HepG2 (cell line): Measurements from ENCODE around the gene AP3D1. TPM values are rescaled to one million over a fixed set of nuclear protein-coding genes. Genes with fewer than 3 reads are reported as not detected.

Experiments
- BRCA1 ChIP-seq: sonication (generic); formaldehyde crosslinking; IDR thresholded peaks from 2 replicates; pipeline ENCODE4 v1.4.0; 2020; ENCODE audit warnings: missing genetic modification reagents
- CENPBD1 ChIP-seq: sonication (generic); formaldehyde crosslinking; IDR thresholded peaks from 2 replicates; pipeline ENCODE4 v1.8.0; 2022; ENCODE audit warnings: missing genetic modification reagents, low read depth, mild to moderate bottlenecking, borderline replicate concordance
- ESRRA ChIP-seq: sonication (generic); formaldehyde crosslinking; IDR thresholded peaks from 2 replicates; pipeline ENCODE4 v1.5.1; 2020; ENCODE audit warnings: mild to moderate bottlenecking, low read depth, missing genetic modification reagents
- GMEB1 ChIP-seq: sonication (generic); formaldehyde crosslinking; IDR thresholded peaks from 2 replicates; pipeline ENCODE4 v1.5.1; 2020; ENCODE audit warnings: missing genetic modification reagents, mild to moderate bottlenecking, borderline replicate concordance
- HBP1 ChIP-seq: IDR thresholded peaks from 2 replicates; pipeline ENCODE4 v1.6.1; 2016; ENCODE audit warnings: low read depth, control low read depth
- KLF11 ChIP-seq: IDR thresholded peaks from 2 replicates; pipeline ENCODE4 v1.6.1; 2016; ENCODE audit warnings: missing compliant biosample characterization
- MED13 ChIP-seq: sonication (generic); formaldehyde crosslinking; IDR thresholded peaks from 2 replicates; pipeline ENCODE4 v1.5.0; 2020; ENCODE audit warnings: missing genetic modification reagents
- MYNN ChIP-seq: sonication (generic); formaldehyde crosslinking; IDR thresholded peaks from 2 replicates; pipeline ENCODE4 v1.4.0; 2020; ENCODE audit warnings: mild to moderate bottlenecking, low read depth, missing genetic modification reagents
- NAIF1 ChIP-seq: sonication (generic); formaldehyde crosslinking; IDR thresholded peaks from 2 replicates; pipeline ENCODE4 v1.5.0; 2020; ENCODE audit warnings: mild to moderate bottlenecking, missing genetic modification reagents, borderline replicate concordance
- SMC3 ChIP-seq: IDR thresholded peaks from 2 replicates; pipeline ENCODE4 v1.6.1; 2011; ENCODE audit warnings: low read length, improper control_type of control experiment
- SOX13 ChIP-seq, 3 experiments: fragments of 450-650 bp in 1 of 3; sonication (generic) in 1 of 3; formaldehyde crosslinking in 1 of 3; IDR thresholded peaks in 2 of 3; conservative IDR thresholded peaks in 1 of 3; 2 replicates each; pipeline versions ENCODE4 v1.5.0 to v1.6.1; 2016 to 2020; ENCODE audit warnings: antibody characterized with exemption in 1 of 3, mild to moderate bottlenecking in 1 of 3, missing compliant biosample characterization in 1 of 3, missing genetic modification reagents in 1 of 3, moderate library complexity in 1 of 3
- SRSF1 ChIP-seq: fragments of 200-400 bp; formaldehyde crosslinking; optimal IDR thresholded peaks from 2 replicates; pipeline ENCODE3; 2017; ENCODE audit warnings: mild to moderate bottlenecking, low read depth, low read length, moderate library complexity
- TCF12 ChIP-seq, 2 experiments: fragments of 450-650 bp in 1 of 2; sonication (generic) in 1 of 2; formaldehyde crosslinking in 1 of 2; IDR thresholded peaks; 2 replicates each; pipeline versions ENCODE4 v1.6.1 to v1.8.0; 2017 to 2022; ENCODE audit warnings: antibody characterized with exemption in 1 of 2, mild to moderate bottlenecking in 1 of 2, missing genetic modification reagents in 1 of 2, moderate library complexity in 1 of 2
- TFDP1 ChIP-seq: IDR thresholded peaks from 2 replicates; pipeline ENCODE4 v1.6.1; 2016; ENCODE audit warnings: missing compliant biosample characterization, missing genetic modification reagents, borderline replicate concordance
- ZBTB4 ChIP-seq: sonication (generic); formaldehyde crosslinking; IDR thresholded peaks from 2 replicates; pipeline ENCODE4 v1.4.0; 2020; ENCODE audit warnings: missing genetic modification reagents, mild to moderate bottlenecking, borderline replicate concordance
- ZNF30 ChIP-seq: sonication (generic); formaldehyde crosslinking; IDR thresholded peaks from 2 replicates; pipeline ENCODE4 v1.5.0; 2020; ENCODE audit warnings: mild to moderate bottlenecking, missing genetic modification reagents
- ZNF414 ChIP-seq: sonication (generic); formaldehyde crosslinking; IDR thresholded peaks from 2 replicates; pipeline ENCODE4 v1.5.0; 2020; ENCODE audit warnings: missing genetic modification reagents
- ZNF776 ChIP-seq: sonication (generic); formaldehyde crosslinking; IDR thresholded peaks from 2 replicates; pipeline ENCODE4 v1.4.0; 2020; ENCODE audit warnings: mild to moderate bottlenecking, missing genetic modification reagents
- polyA plus RNA-seq, 8 experiments: library from polyadenylated mRNA; depleted of rRNA in 3 of 8; stranded (reverse) in 7 of 8; unstranded in 1 of 8; fragments of >200 nt; fragmentation: Illumina TruSeq in 4 of 8; extraction: Trizol in 4 of 8; gene quantifications; 2 replicates each; pipeline versions ENCODE4 v1.2.1 to v1.2.3, GENCODE V29; 2011 to 2016; ENCODE audit warnings: low read depth in 4 of 8, missing spikeins in 1 of 8, mixed read lengths in 1 of 8; ENCODE audit not compliant: insufficient read depth in 1 of 8
- total RNA-seq, 5 experiments: library from RNA; depleted of rRNA; stranded (reverse); fragments of >200 nt; fragmentation: Illumina TruSeq; extraction: Trizol; gene quantifications; 2 replicates each; pipeline ENCODE4 v1.2.3, GENCODE V29; 2016; ENCODE audit warnings: low read depth in 1 of 5

The AP3D1 gene
- total and polyA plus RNA-seq, 2 of the 13 experiments (the other 11 are each of a cell fraction or from before 2014, with no cell fraction given), result 68.0 to 82.6 TPM

- no peak for TF ChIP-seq ZBTB4 (CRISPR knock-in tag)
- no peak for TF ChIP-seq KLF11 (CRISPR knock-in tag)
- no peak for TF ChIP-seq NAIF1 (CRISPR knock-in tag)
- no peak for TF ChIP-seq SOX13 (IDR thresholded peaks at IDR 0.05)
- TF ChIP-seq SOX13 (CRISPR knock-in tag; conservative IDR thresholded peaks at IDR 0.05 in 1 of 2, IDR thresholded peaks at IDR 0.05 in 1 of 2), result 0 out of 4 replicates have a peak, but pooled peaks of 1 of the 2 experiments have one; percentile 13
- peak; percentile 25; the same call in 1 of the 2 replicates for TF ChIP-seq MED13
- no peak for TF ChIP-seq BRCA1 (CRISPR knock-in tag)
- no peak for TF ChIP-seq ZNF776 (CRISPR knock-in tag)
- TF ChIP-seq MYNN (CRISPR knock-in tag), result no peak
- TF ChIP-seq CENPBD1, result no peak
- peak; percentile 61; the same call in 1 of the 2 replicates for TF ChIP-seq GMEB1 (CRISPR knock-in tag)
- TF ChIP-seq HBP1 (CRISPR knock-in tag), result no peak
- no peak for TF ChIP-seq ZNF30 (CRISPR knock-in tag)
- TF ChIP-seq SRSF1, result no peak
- peak; percentile 16; the same call in 1 of the 2 replicates for TF ChIP-seq SMC3
- peak; percentile 76 for TF ChIP-seq ESRRA (CRISPR knock-in tag)
- TF ChIP-seq TCF12 (IDR thresholded peaks at IDR 0.05), result no peak
- TF ChIP-seq TCF12 (CRISPR knock-in tag; IDR thresholded peaks at IDR 0.05), result 0 out of 2 replicates have a peak, but pooled peaks have one; percentile 22
- TF ChIP-seq TFDP1 (CRISPR knock-in tag), result no peak; the same call in 1 of the 2 replicates
- peak; percentile 44; the same call in 1 of the 2 replicates for TF ChIP-seq ZNF414 (CRISPR knock-in tag)
Measured at GRCh38 chr19:2171349-2172145, 20.2 kb upstream of the AP3D1 start (continued).
